HG02610 (cell line): ENCODE measurements around the gene DENND10.
A peak's percentile ranks its signal among the peaks of the same experiment; 100 is the strongest.

ENCODE experiments used
- ATAC-seq: cut with Tn5 transposase; IDR thresholded peaks from one replicate; pipeline ENCODE4 v1.9.1; 2021; ENCODE audit warnings: mild to moderate bottlenecking, moderate library complexity; ENCODE audit not compliant: unreplicated experiment

The DENND10 gene, protein sequence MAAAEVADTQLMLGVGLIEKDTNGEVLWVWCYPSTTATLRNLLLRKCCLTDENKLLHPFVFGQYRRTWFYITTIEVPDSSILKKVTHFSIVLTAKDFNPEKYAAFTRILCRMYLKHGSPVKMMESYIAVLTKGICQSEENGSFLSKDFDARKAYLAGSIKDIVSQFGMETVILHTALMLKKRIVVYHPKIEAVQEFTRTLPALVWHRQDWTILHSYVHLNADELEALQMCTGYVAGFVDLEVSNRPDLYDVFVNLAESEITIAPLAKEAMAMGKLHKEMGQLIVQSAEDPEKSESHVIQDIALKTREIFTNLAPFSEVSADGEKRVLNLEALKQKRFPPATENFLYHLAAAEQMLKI

DNA sequence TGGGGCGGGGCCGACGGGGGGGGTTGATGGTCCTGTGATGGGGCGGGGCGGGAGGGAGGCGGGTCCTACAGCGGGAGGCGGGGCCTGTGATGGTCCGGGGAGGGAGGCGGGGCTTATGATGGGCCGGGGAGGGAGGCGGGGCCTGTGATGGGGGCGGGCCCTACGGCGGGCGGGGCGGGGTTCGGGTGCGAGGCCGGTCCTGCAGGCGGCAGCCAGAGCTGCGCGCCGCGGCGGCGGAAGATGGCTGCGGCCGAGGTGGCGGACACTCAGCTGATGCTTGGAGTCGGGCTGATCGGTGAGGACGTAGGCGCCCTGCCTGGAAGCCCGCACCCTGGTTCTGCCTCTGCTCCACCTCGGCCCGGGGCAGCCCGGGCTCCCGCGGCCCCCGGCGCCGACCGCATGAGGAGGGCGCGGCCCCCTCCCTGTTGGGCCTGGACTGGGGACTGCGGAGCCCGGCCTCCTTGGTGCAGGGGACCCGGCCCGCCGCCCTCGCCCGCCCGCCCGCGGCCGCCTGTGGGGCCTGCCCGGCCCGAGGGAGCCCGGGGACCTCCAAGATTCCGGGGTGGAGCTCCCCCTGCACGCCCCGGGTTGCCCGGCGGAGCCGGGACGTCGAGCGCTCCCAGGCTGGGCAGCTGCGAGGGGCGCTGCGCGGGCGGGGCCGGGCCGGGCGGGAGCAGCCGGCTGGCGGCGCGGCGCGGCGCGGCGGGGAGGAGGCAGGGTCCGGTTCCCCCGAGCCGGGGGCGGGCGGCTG, at the start of gene DENND10:
Gene DENND10, plus strand, starts transcription at position 211 of the 751 bp plus-strand sequence. Its CDS starts 30 bp downstream, at position 241.
- peak; percentile 82 for ATAC-seq

DNA sequence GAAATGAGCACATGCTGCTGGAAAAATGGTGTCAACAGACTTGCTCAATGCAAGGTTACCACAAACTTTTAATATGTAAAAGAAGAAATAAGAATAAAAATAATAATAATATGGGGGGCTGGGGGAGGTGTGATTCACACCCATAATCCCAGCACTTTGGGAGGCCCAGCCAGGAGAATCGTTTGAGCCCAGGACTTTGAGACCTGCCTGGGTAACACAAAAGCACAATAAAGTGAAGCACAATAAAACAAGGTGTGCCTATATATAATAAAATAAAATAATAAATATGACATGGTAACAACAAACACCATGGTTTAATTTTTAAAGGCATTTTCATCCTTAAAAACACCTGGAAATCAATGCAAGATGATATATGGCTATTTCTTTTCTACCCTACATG, 48.4 kb upstream of the DENND10 start:
- ATAC-seq, result no peak

- no peak for ATAC-seq
Measured at GRCh38 chr10:119058010-119058409, 45.9 kb upstream of the DENND10 start.

DNA sequence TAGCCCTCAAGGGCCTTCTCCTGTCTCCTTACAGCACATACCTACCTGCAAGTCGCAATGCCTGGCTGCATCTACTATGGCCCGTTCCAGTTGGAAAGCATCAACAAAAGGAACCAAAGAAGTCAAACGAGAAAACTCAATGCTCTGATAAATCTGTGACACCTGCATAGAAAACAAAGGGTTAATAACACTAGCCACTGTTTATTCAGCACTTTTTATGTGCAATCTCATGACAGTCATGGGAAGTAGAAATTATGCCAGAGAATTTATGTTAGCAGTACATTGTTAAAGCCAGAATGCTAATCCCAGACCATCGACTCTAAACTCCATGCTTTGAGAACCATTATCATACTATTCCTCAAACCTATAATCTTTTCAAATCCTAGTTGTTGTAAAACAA, 44.4 kb upstream of the DENND10 start:
- no peak for ATAC-seq

GRCh38 chr10:119060107-119060506, 43.8 kb upstream of the DENND10 start:
- no peak for ATAC-seq

- no peak for ATAC-seq
Measured at GRCh38 chr10:119061352-119061751, 42.6 kb upstream of the DENND10 start.

GRCh38 chr10:119061926-119062325, 42.0 kb upstream of the DENND10 start:
- no peak for ATAC-seq

- no peak for ATAC-seq
Measured at GRCh38 chr10:119070395-119071165, 33.3 kb upstream of the DENND10 start.

- no peak for ATAC-seq
Measured at GRCh38 chr10:119073584-119073983, 30.3 kb upstream of the DENND10 start.

DNA sequence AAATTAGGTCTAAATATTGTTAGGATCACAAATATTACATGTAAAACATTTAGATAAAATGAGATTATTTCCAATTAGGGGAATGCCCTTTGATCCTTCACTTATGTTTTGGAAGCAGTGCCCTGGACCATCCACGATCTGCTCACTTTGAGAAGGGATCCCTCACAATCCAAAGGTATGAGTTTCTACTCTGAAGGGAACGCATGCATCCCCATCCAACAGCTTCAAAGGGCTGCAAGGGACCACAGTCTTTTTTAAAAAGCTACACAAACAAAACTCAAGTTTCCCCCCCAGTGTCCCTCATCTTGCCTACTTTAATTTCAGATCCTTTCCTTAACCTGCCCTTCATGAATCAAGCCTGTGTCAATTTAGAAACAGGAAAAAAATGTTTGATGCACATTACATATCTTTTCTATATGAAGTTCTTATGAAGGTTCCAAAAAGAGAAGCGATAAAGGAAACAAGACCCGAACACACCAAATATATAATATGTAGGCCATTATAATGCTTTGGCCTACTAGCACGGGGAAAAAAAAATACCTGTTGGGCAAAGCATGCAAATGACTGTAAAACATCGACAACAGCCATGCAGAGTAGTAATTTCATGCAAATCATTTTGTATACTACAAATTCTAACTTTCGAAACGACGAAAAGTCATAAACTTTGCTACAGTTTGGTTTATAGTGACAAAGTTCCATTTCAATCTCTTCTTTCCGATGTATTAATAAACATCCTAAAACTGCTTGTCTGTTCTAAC, 25.3 kb upstream of the DENND10 start:
- no peak for ATAC-seq

- ATAC-seq, result peak; percentile 63
Measured at GRCh38 chr10:119079599-119080520, 24.1 kb upstream of the DENND10 start.

DNA sequence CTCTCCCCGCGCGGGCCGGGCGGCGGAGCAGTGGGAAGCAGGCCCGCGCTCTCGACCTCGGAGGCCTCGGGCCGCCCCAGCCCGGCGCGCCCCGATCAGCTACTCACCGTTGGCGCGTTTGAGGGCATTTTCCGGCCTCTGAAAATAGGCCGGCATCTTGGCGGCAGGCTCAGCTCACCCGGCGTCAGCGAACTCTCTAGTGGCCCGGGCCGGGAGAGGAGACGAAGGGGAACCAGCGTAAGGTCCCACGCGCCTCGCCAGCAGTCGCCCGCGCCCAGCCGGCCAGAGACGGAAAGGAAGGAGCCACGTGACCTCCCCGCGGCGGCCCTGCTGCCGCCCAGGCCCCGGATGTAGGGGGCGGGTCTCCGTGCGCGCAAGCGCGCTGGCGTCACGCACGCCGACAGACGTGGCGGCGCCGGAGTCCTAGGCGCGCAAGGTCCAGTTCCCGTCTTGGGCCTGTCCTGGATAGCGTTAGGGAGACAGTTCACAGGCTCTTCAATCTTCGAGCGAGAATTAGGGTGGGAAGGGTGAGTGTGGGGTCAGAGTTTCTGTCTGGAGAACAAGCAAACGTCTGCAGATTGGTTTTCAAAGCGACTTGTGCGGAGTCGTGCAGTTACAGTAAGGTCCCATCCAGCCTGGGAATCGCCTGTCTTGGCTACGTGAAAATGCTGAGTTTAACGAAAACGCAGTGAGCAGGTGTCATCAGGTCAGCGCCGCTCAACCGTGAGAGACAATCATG, 23.2 kb upstream of the DENND10 start, which contains the start of gene EIF3A:
Gene EIF3A, minus strand, starts transcription at position 297 of the 739 bp plus-strand sequence. Its CDS starts 141 bp downstream, at position 156.
- peak; percentile 83 for ATAC-seq

DNA sequence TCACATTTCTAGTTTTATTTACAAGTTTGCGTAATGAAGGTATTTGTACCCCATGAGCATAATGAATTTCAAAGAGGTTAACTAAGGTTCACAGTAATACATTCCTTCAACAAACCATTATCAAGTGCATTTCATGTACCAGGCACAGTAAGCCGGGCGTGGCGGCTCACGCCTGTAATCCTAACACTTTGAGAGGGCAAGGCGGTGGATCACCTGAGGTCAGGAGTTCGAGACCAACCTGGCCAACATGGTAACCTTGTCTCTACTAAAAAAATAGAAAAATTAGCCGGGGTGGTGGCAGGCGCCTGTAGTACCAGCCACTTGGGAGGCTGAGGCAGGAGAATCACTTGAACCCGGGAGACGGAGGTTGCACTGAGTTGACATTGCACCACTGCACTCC, 19.0 kb upstream of the DENND10 start:
- ATAC-seq, result no peak

DNA sequence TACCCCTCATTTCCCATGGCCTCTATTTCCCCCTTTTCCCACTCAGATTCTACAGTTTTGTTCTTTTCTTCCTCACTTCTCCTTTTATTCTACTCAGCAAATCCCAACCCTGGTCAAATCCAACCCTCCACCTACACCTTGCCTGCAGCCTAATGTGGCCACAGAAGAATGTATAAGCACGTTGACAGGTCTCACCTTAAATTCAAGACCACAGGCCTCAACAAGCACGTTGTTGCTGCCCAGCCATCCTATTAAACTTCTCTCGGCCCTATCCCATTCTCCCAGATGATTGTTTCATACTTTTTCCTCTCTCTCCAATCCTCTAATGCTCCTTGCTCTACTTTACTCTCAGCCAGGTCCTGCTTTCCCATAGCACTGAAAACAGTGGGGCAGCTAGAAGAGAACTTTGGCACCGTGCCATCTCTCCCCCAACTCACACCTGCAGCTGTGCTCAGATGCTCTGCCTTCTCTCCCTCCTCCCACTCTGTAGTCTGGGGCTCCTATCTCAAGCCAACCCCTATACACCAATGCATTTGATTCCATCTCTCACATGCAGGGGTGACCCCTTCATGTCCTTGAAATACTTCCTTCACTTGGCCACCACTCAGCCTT, 16.5 kb upstream of the DENND10 start:
- no peak for ATAC-seq

GRCh38 chr10:119090026-119090795, 13.7 kb upstream of the DENND10 start:
- no peak for ATAC-seq

DNA sequence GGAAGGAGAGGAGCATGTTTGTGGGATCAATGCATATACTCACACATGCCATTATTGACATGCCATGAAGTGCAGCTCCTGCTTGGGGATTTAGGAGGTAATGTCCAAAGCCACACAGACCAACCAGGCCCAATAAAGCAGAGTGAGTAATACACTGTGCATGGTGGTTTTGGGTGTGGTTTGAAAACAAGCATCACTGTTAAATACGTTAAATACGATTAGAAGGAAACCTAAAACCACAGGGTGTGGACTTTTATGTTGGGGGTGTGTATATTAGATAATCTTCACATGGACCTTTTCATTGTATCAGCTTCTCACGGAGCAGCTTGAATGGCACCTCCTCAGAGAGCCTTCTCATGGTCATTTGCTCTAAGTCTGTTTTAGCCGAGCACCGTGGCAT, 12.9 kb upstream of the DENND10 start:
- ATAC-seq, result no peak

DNA sequence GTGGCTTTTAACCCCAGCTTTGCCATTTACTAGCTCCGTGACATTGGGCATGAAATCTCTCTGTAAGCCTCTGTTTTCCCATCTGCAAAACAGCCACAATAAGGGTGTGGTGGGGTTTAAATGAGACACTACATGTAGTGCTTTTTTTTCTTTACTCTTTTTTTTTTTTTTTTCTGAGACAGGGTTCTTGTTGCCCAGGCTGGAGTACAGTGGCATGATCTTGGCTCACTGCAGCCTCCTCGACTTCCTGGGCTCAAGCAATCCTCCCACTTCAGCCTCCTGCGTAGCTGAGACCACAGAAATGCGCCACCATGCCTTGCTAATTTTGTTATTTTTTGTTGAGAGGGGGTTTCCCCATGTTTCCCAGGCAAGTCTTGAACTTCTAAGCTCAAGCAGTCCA, 8.3 kb upstream of the DENND10 start:
- no peak for ATAC-seq
